Transverse colon (tissue), 4 donors: Measurements from ENCODE around the gene FZD8. TPM values are rescaled to one million over a fixed set of nuclear protein-coding genes. Genes with fewer than 3 reads are reported as not detected.

Source experiments
- DNase-seq: peaks from one replicate; pipeline ENCODE4 v3.0.0-alpha.2; 2019
- H3K27ac ChIP-seq, 4 donors: fragments of 200-600 bp; sonication (generic); 2 replicates each; pipeline ENCODE4 v1.5.1; 2016 to 2018; ENCODE audit warnings: inconsistent platforms in 4 of 4
- H3K27me3 ChIP-seq: fragments of 200-600 bp; sonication (generic); 2 replicates; pipeline ENCODE4 v1.5.1; 2017; ENCODE audit warnings: inconsistent platforms
- H3K36me3 ChIP-seq, 4 donors: fragments of 200-600 bp; sonication (generic); 2 replicates each; pipeline ENCODE4 v1.5.1; 2017 to 2019; ENCODE audit warnings: inconsistent platforms in 4 of 4
- H3K4me1 ChIP-seq, 4 donors: fragments of 200-600 bp; sonication (generic); 2 replicates each; pipeline ENCODE4 v1.5.1; 2017 to 2020; ENCODE audit warnings: inconsistent platforms in 4 of 4
- H3K4me3 ChIP-seq, 4 donors: fragments of 200-600 bp; sonication (generic); 1 replicate in 1 of 4; 2 replicates in 3 of 4; pipeline versions ENCODE4 v1.5.1 to v1.6.1; 2017 to 2019; ENCODE audit warnings: inconsistent platforms in 4 of 4
- H3K9me3 ChIP-seq, 2 donors: fragments of 200-600 bp; sonication (generic); 2 replicates each; pipeline ENCODE4 v1.5.1; 2017 to 2019; ENCODE audit warnings: inconsistent platforms in 2 of 2
- CTCF ChIP-seq, 5 experiments: fragments of 200-600 bp in 3 of 5; fragments of 450-650 bp in 2 of 5; sonication (generic) in 3 of 5; IDR thresholded peaks; 1 replicate in 2 of 5; 2 replicates in 3 of 5; pipeline ENCODE4 v1.5.1; 2016 to 2017; ENCODE audit warnings: antibody characterized with exemption in 5 of 5, inconsistent platforms in 3 of 5, mild to moderate bottlenecking in 2 of 5, moderate library complexity in 1 of 5
- EP300 ChIP-seq: sonication (generic); formaldehyde crosslinking; IDR thresholded peaks from one replicate; pipeline ENCODE4 v1.6.1; 2017; ENCODE audit warnings: antibody characterized with exemption, low read depth
- POLR2A ChIP-seq: fragments of 450-650 bp; IDR thresholded peaks from one replicate; pipeline ENCODE4 v1.6.1; 2016; ENCODE audit warnings: antibody characterized with exemption, mild to moderate bottlenecking, moderate library complexity
- POLR2AphosphoS5 ChIP-seq, 3 donors: sonication (generic); formaldehyde crosslinking; IDR thresholded peaks; one replicate each; pipeline ENCODE4 v1.6.1; 2016; ENCODE audit warnings: antibody characterized with exemption in 3 of 3
- WGBS, 2 donors: methylation state at CpG; one replicate each; pipeline ENCODE4 v1.1.5; 2018; ENCODE audit warnings: low coverage in 1 of 2; 5-methylcytosine and 5-hydroxymethylcytosine counted together
- in situ Hi-C, 4 donors: fragments of 200-750 bp; cut with MboI; loops; one replicate each; pipeline versions ENCODE4 v1.15.0 to v1.15.1; 2017; ENCODE audit warnings: low sequenced_read_pairs in 3 of 4, low pct_ligation_motif_present in 1 of 4, low pct_unique_long_range_greater_than_20kb in 1 of 4
- intact Hi-C: fragments of 100-400 bp; cut with DNase I; formaldehyde crosslinking; loops from one replicate; pipeline ENCODE4 v1.15.1; 2023; ENCODE audit warnings: low total_unique reads
- total RNA-seq, 4 donors: library from RNA; depleted of rRNA; stranded (reverse); fragments of >200 nt; gene quantifications; one replicate each; pipeline ENCODE4 v1.1.0, GENCODE V29; 2016

The FZD8 gene
- total RNA-seq, 4 donors from 2014 or later, result 8.6 to 14.9 (median 10.6) TPM

GRCh38 chr10:35639728-35640401 lies 2.2 kb downstream of the FZD8 start:
- intact Hi-C loops (loop anchor here (5.0 to 10.0 kb wide), 2 partner anchors 1137 to 1245 kb away; no protein-coding TSS in a partner anchor), in situ Hi-C loops (loop anchor here (5.0 to 25.0 kb wide), 5 partner anchors 272 to 1147 kb away; no protein-coding TSS in a partner anchor)
- Histone ChIP-seq H3K4me3 (peak overlapping the region in 3 of 4 donors; percentile 32 to 59 (median 43)), H3K27ac (peak overlapping the region in 1 of 4 donors; percentile 17), H3K27me3 (peaks cover 11% of the 10 kb centered on the region), H3K36me3 (no peaks in the 10 kb centered on the region), H3K9me3 (no peaks in the 10 kb centered on the region), H3K4me1 (peaks cover 0 to 38% (median 26%) of the 10 kb centered on the region in 4 donors)
- 46 to 60% methylated on average over 1 to 46 of the region's 83 CpGs for WGBS, 2 donors
- peak; percentile 14 for DNase-seq
- TF ChIP-seq CTCF (IDR thresholded peaks at IDR 0.05) (peak in 1 of 5 experiments; percentile 13), POLR2AphosphoS5 (IDR thresholded peaks at IDR 0.05) (no peak)

GRCh38 chr10:35639021-35639727 lies 2.9 kb downstream of the FZD8 start:
- in situ Hi-C loops (loop anchor here (5.0 to 25.0 kb wide), 5 partner anchors 273 to 1148 kb away; no protein-coding TSS in a partner anchor), intact Hi-C loops (loop anchor here (5.0 to 10.0 kb wide), 2 partner anchors 1138 to 1246 kb away; no protein-coding TSS in a partner anchor)
- no peak for TF ChIP-seq POLR2AphosphoS5 (IDR thresholded peaks at IDR 0.05)
- no peak for TF ChIP-seq POLR2A
- TF ChIP-seq EP300, result no peak
- TF ChIP-seq CTCF (IDR thresholded peaks at IDR 0.05), result no peak
- H3K4me3 ChIP-seq, result peak overlapping the region in 2 of 4 donors; percentile 20 to 59
- no peak for DNase-seq
- H3K9me3 ChIP-seq, result no peaks in the 10 kb centered on the region
- WGBS, 2 donors, result 63 to 100% methylated on average over 3 to 28 of the region's 57 CpGs
- no peak overlapping the region for H3K27ac ChIP-seq
- peaks cover 0 to 33% (median 22%) of the 10 kb centered on the region in 4 donors for H3K4me1 ChIP-seq
- no peaks in the 10 kb centered on the region for H3K36me3 ChIP-seq
- peaks cover 7% of the 10 kb centered on the region for H3K27me3 ChIP-seq

GRCh38 chr10:35638101-35638500 lies 4.0 kb downstream of the FZD8 start:
- 87 to 90% methylated on average over 4 of the region's 4 CpGs for WGBS, 2 donors
- no peak overlapping the region for H3K27ac ChIP-seq
- H3K4me1 ChIP-seq, result peaks cover 0 to 24% (median 13%) of the 10 kb centered on the region in 4 donors
- intact Hi-C loops (loop anchor here (5.0 to 10.0 kb wide), 2 partner anchors 1139 to 1247 kb away; no protein-coding TSS in a partner anchor), in situ Hi-C loops (loop anchor here (5.0 to 25.0 kb wide), 5 partner anchors 274 to 1149 kb away; no protein-coding TSS in a partner anchor)
- H3K36me3 ChIP-seq, result no peaks in the 10 kb centered on the region
- no peak for DNase-seq
- no peaks in the 10 kb centered on the region for H3K9me3 ChIP-seq
- no peak overlapping the region for H3K4me3 ChIP-seq
- H3K27me3 ChIP-seq, result peaks cover 5% of the 10 kb centered on the region
- no peak for TF ChIP-seq POLR2AphosphoS5 (IDR thresholded peaks at IDR 0.05)
- TF ChIP-seq POLR2A, result no peak
- no peak for TF ChIP-seq EP300
- TF ChIP-seq CTCF (IDR thresholded peaks at IDR 0.05), result no peak

- Histone ChIP-seq H3K4me3 (no peak overlapping the region), H3K27ac (no peak overlapping the region)
- no peak for TF ChIP-seq EP300
- TF ChIP-seq POLR2A, result no peak
- no peak for TF ChIP-seq CTCF (IDR thresholded peaks at IDR 0.05)
- TF ChIP-seq POLR2AphosphoS5 (IDR thresholded peaks at IDR 0.05), result no peak
These were observed 4.6 kb downstream of the FZD8 start for GRCh38 chr10:35637462-35637861.

More at GRCh38 chr10:35637462-35637861, 4.6 kb downstream of the FZD8 start:
- no peaks in the 10 kb centered on the region for H3K36me3 ChIP-seq
- whole genome bisulfite sequencing, 2 donors, result 65 to 72% methylated on average over 6 to 8 of the region's 8 CpGs
- H3K27me3 ChIP-seq, result peaks cover 5% of the 10 kb centered on the region
- in situ Hi-C loops (loop anchor here (5.0 to 25.0 kb wide), 5 partner anchors 275 to 1150 kb away; no protein-coding TSS in a partner anchor), intact Hi-C loops (loop anchor here (5.0 to 10.0 kb wide), 2 partner anchors 1140 to 1247 kb away; no protein-coding TSS in a partner anchor)
- no peak for DNase-seq
- no peaks in the 10 kb centered on the region for H3K9me3 ChIP-seq
- H3K4me1 ChIP-seq, result peaks cover 0 to 18% (median 7%) of the 10 kb centered on the region in 4 donors
